H1 (cell line): ENCODE results near the gene XYLB.

ENCODE experiments used
- CHD1 ChIP-seq: IDR thresholded peaks from 2 replicates; pipeline ENCODE4 v1.6.1; 2012; ENCODE audit warnings: low read depth, low read length, improper control_type of control experiment
- EP300 ChIP-seq, 2 experiments: IDR thresholded peaks; 1 replicate in 1 of 2; 2 replicates in 1 of 2; pipeline ENCODE4 v1.6.1; 2011 to 2012; ENCODE audit warnings: low read depth in 2 of 2, low read length in 2 of 2, mild to moderate bottlenecking in 2 of 2, borderline replicate concordance in 1 of 2, inconsistent platforms in 1 of 2, moderate library complexity in 1 of 2
- HDAC2 ChIP-seq, 2 experiments: fragments of 300-600 bp in 1 of 2; sonication (generic) in 1 of 2; IDR thresholded peaks; 2 replicates each; pipeline ENCODE4 v1.6.1; 2011 to 2012; ENCODE audit warnings: low read depth in 2 of 2, low read length in 2 of 2, mild to moderate bottlenecking in 2 of 2, moderate library complexity in 2 of 2, borderline replicate concordance in 1 of 2, inconsistent platforms in 1 of 2
- POLR2A ChIP-seq, 2 experiments: IDR thresholded peaks; 1 replicate in 1 of 2; 2 replicates in 1 of 2; pipeline ENCODE4 v1.6.1; 2011; ENCODE audit warnings: low read depth in 2 of 2, low read length in 2 of 2, mild to moderate bottlenecking in 2 of 2; ENCODE audit errors: control extremely low read depth in 1 of 2
- RAD21 ChIP-seq, 2 experiments: IDR thresholded peaks in 1 of 2; conservative IDR thresholded peaks in 1 of 2; 2 replicates each; pipeline ENCODE4 v1.6.1; 2011; ENCODE audit warnings: low read depth in 2 of 2, low read length in 2 of 2, improper control_type of control experiment in 1 of 2, inconsistent platforms in 1 of 2, mild to moderate bottlenecking in 1 of 2, moderate library complexity in 1 of 2
- SIN3A ChIP-seq, 2 experiments: IDR thresholded peaks in 1 of 2; conservative IDR thresholded peaks in 1 of 2; 2 replicates each; pipeline ENCODE4 v1.6.1; 2011 to 2012; ENCODE audit warnings: low read length in 2 of 2, improper control_type of control experiment in 1 of 2, low read depth in 1 of 2, mild to moderate bottlenecking in 1 of 2
- SRF ChIP-seq: IDR thresholded peaks from 2 replicates; pipeline ENCODE4 v1.6.1; 2011; ENCODE audit warnings: mild to moderate bottlenecking, low read depth, low read length, moderate library complexity
- TAF1 ChIP-seq: IDR thresholded peaks from 2 replicates; pipeline ENCODE4 v1.6.1; 2011; ENCODE audit warnings: mild to moderate bottlenecking, low read depth, low read length
- TF ChIP-seq, protein P1 (sequence below), 3 experiments: IDR thresholded peaks; 1 replicate in 2 of 3; 2 replicates in 1 of 3; pipeline versions ENCODE4 v1.5.1 to v1.6.1; 2011; ENCODE audit warnings: low read length in 3 of 3, mild to moderate bottlenecking in 3 of 3, inconsistent platforms in 2 of 3, low read depth in 1 of 3, moderate library complexity in 1 of 3; ENCODE audit not compliant: insufficient read depth in 1 of 3; ENCODE audit errors: control extremely low read depth in 1 of 3
- TF ChIP-seq, protein P2 (sequence below): IDR thresholded peaks from 2 replicates; pipeline ENCODE4 v1.6.1; 2012; ENCODE audit warnings: inconsistent platforms
- TF ChIP-seq, protein P3 (sequence below): IDR thresholded peaks from 2 replicates; pipeline ENCODE4 v1.6.1; 2011; ENCODE audit warnings: low read depth, mild to moderate bottlenecking, low read length; ENCODE audit not compliant: insufficient read depth

DNA sequence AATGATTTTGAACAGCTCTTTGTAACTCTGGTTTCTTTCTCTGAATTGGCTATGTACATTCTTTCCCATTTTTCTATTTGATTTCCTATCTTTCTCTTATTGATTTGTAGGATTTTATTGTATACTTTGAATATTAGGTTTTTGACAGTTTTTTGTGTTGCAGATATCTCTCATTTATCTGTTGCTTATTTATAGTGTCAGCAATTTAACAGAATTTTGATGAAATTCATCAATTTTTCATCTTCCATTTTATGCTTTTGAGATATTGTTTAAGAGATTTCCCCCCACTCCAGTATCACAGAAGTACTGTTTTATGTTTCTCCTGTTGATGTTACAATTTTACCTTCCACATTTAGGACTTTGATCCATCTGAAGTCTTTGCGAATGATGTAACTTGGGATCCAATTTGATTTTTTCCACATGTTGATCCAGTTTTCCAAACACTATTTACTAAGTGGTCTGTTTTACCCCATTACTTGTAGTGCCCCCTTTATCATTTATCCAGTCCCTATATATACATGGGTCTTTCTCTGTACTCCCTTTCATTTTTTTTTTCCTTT lies 46.1 kb downstream of the XYLB start:
- TF ChIP-seq EP300 (IDR thresholded peaks at IDR 0.05; ENCODE audit: borderline replicate concordance in 1 of 2, low read depth in 2 of 2, low read length in 2 of 2) (no peak), SIN3A (conservative IDR thresholded peaks at IDR 0.05 in 1 of 2, IDR thresholded peaks at IDR 0.05 in 1 of 2; ENCODE audit: low read depth in 1 of 2, low read length in 2 of 2) (no peak), CHD1 (no peak), POLR2A (IDR thresholded peaks at IDR 0.05; ENCODE audit: control extremely low read depth in 1 of 2, low read depth in 2 of 2, low read length in 2 of 2) (no peak), HDAC2 (IDR thresholded peaks at IDR 0.05; ENCODE audit: borderline replicate concordance in 1 of 2, low read depth in 2 of 2, low read length in 2 of 2) (no peak), RAD21 (IDR thresholded peaks at IDR 0.05 in 1 of 2, conservative IDR thresholded peaks at IDR 0.05 in 1 of 2; ENCODE audit: low read depth in 2 of 2, low read length in 2 of 2) (no peak), TAF1 (no peak), SRF (no peak)
- TF ChIP-seq, protein P1, sequence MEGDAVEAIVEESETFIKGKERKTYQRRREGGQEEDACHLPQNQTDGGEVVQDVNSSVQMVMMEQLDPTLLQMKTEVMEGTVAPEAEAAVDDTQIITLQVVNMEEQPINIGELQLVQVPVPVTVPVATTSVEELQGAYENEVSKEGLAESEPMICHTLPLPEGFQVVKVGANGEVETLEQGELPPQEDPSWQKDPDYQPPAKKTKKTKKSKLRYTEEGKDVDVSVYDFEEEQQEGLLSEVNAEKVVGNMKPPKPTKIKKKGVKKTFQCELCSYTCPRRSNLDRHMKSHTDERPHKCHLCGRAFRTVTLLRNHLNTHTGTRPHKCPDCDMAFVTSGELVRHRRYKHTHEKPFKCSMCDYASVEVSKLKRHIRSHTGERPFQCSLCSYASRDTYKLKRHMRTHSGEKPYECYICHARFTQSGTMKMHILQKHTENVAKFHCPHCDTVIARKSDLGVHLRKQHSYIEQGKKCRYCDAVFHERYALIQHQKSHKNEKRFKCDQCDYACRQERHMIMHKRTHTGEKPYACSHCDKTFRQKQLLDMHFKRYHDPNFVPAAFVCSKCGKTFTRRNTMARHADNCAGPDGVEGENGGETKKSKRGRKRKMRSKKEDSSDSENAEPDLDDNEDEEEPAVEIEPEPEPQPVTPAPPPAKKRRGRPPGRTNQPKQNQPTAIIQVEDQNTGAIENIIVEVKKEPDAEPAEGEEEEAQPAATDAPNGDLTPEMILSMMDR (IDR thresholded peaks at IDR 0.05; ENCODE audit: control extremely low read depth in 1 of 3, insufficient read depth in 1 of 3, low read depth in 1 of 3, low read length in 3 of 3), result no peak
- TF ChIP-seq, protein P2, sequence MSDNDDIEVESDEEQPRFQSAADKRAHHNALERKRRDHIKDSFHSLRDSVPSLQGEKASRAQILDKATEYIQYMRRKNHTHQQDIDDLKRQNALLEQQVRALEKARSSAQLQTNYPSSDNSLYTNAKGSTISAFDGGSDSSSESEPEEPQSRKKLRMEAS, result no peak
- TF ChIP-seq, protein P3, sequence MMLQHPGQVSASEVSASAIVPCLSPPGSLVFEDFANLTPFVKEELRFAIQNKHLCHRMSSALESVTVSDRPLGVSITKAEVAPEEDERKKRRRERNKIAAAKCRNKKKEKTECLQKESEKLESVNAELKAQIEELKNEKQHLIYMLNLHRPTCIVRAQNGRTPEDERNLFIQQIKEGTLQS, result no peak
